ENCODE measurements around the gene FSCN2.

Gene FSCN2

GRCh38 chr17:81540676-81541027 is 12.5 kb downstream of the FSCN2 start:
- DNase-seq, result no peak

- no peak for DNase-seq
Measured at GRCh38 chr17:81541123-81541522, 12.9 kb downstream of the FSCN2 start.

- DNase-seq, result no peak
Measured at GRCh38 chr17:81542431-81543338, 14.5 kb downstream of the FSCN2 start.

GRCh38 chr17:81543339-81543675 is 15.1 kb downstream of the FSCN2 start:
- DNase-seq, result no peak

- no peak for DNase-seq
Measured at GRCh38 chr17:81543756-81544155, 15.6 kb downstream of the FSCN2 start.

GRCh38 chr17:81544281-81544974 is 16.3 kb downstream of the FSCN2 start:
- no peak for DNase-seq

- DNase-seq, result no peak
Measured at GRCh38 chr17:81545160-81545949, 17.2 kb downstream of the FSCN2 start.

- DNase-seq, result no peak
Measured at GRCh38 chr17:81546906-81547613, 18.9 kb downstream of the FSCN2 start.

GRCh38 chr17:81547614-81547982 is 19.4 kb downstream of the FSCN2 start:
- DNase-seq, result no peak

GRCh38 chr17:81549031-81549557 is 20.9 kb downstream of the FSCN2 start:
- DNase-seq, result no peak

GRCh38 chr17:81549826-81550225 is 21.6 kb downstream of the FSCN2 start:
- DNase-seq, result no peak

GRCh38 chr17:81550285-81550684 is 22.1 kb downstream of the FSCN2 start:
- no peak for DNase-seq

- no peak for DNase-seq
Measured at GRCh38 chr17:81550830-81551457, 22.8 kb downstream of the FSCN2 start.

GRCh38 chr17:81551458-81552243 is 23.5 kb downstream of the FSCN2 start:
- DNase-seq, result no peak

GRCh38 chr17:81552244-81553017 is 24.3 kb downstream of the FSCN2 start, which contains the start of gene FAAP100:
Gene FAAP100 (minus strand): TSS chr17:81552353. CDS start chr17:81552330, 23 bp downstream.
- peak; percentile 81 to 83 for DNase-seq

GRCh38 chr17:81553018-81553615 is 24.9 kb downstream of the FSCN2 start:
- DNase-seq, result peak; percentile 72 to 80

GRCh38 chr17:81553616-81554181 is 25.5 kb downstream of the FSCN2 start:
- no peak for DNase-seq

- no peak for DNase-seq
Measured at GRCh38 chr17:81556175-81556691, 28.1 kb downstream of the FSCN2 start.

GRCh38 chr17:81556863-81557262 is 28.7 kb downstream of the FSCN2 start:
- no peak for DNase-seq

All from CD4-positive, alpha-beta T cell treated with Interleukin-1 beta for 1 hour (primary cell).